Keratinocyte (primary cell): Measurements from ENCODE around the gene TUBB3. TPM values are rescaled to one million over a fixed set of nuclear protein-coding genes. Genes with fewer than 3 reads are reported as not detected.

Source experiments
- DNase-seq: peaks from one replicate; pipeline ENCODE4 v3.0.0-alpha.2; 2011; ENCODE audit warnings: low read depth, missing footprints, low spot score
- FAIRE-seq: peaks from 2 replicates; lab custom pipeline; 2011; peaks lifted over from hg19 to GRCh38; lab: Jason Lieb, UNC
- H2AFZ ChIP-seq: 2 replicates; pipeline ENCODE4 v1.6.0; 2012; ENCODE audit warnings: low read length, control low read depth, inconsistent platforms; ENCODE audit not compliant: control insufficient read depth
- H3K27ac ChIP-seq: 2 replicates; pipeline ENCODE4 v1.5.1; 2011; ENCODE audit warnings: low read length; ENCODE audit not compliant: control insufficient read depth, insufficient read depth
- H3K27me3 ChIP-seq: 3 replicates; pipeline ENCODE4 v1.6.0; 2011; ENCODE audit warnings: low read length; ENCODE audit not compliant: control insufficient read depth, insufficient read depth; ENCODE audit errors: extremely low read depth
- H3K36me3 ChIP-seq, 2 experiments: 2 replicates in 1 of 2; 3 replicates in 1 of 2; pipeline ENCODE4 v1.5.1; 2011; ENCODE audit warnings: low read length in 2 of 2, mild to moderate bottlenecking in 1 of 2; ENCODE audit not compliant: control insufficient read depth in 2 of 2, insufficient read depth in 2 of 2; ENCODE audit errors: extremely low read depth in 1 of 2
- H3K4me1 ChIP-seq: 3 replicates; pipeline ENCODE4 v1.5.1; 2011; ENCODE audit warnings: low read length; ENCODE audit not compliant: control insufficient read depth, insufficient read depth; ENCODE audit errors: extremely low read depth
- H3K4me2 ChIP-seq: 3 replicates; pipeline ENCODE4 v1.6.0; 2011; ENCODE audit warnings: low read depth, low read length; ENCODE audit not compliant: control insufficient read depth, insufficient read depth; ENCODE audit errors: extremely low read depth
- H3K4me3 ChIP-seq, 3 experiments: fragments of 200-600 bp in 1 of 3; sonication (generic) in 1 of 3; 2 replicates in 2 of 3; 3 replicates in 1 of 3; pipeline ENCODE4 v1.5.1; 2011 to 2016; ENCODE audit warnings: low read length in 3 of 3, mild to moderate bottlenecking in 3 of 3, control low read depth in 2 of 3, inconsistent platforms in 1 of 3, low read depth in 1 of 3, mixed read lengths in 1 of 3, mixed run types in 1 of 3, moderate library complexity in 1 of 3; ENCODE audit not compliant: control insufficient read depth in 2 of 3, insufficient read depth in 2 of 3; ENCODE audit errors: extremely low read depth in 1 of 3
- H3K79me2 ChIP-seq: 2 replicates; pipeline ENCODE4 v1.6.0; 2012; ENCODE audit warnings: low read length; ENCODE audit not compliant: control insufficient read depth, insufficient read depth
- H3K9ac ChIP-seq: 3 replicates; pipeline ENCODE4 v1.6.0; 2011; ENCODE audit warnings: low read length; ENCODE audit not compliant: control insufficient read depth, insufficient read depth; ENCODE audit errors: extremely low read depth
- H3K9me1 ChIP-seq: 3 replicates; pipeline ENCODE4 v1.6.0; 2011; ENCODE audit warnings: low read length; ENCODE audit not compliant: control insufficient read depth, insufficient read depth; ENCODE audit errors: extremely low read depth
- H3K9me3 ChIP-seq: 2 replicates; pipeline ENCODE4 v1.5.1; 2012; ENCODE audit warnings: low read depth, low read length; ENCODE audit not compliant: control insufficient read depth
- H4K20me1 ChIP-seq: 3 replicates; pipeline ENCODE4 v1.6.0; 2011; ENCODE audit warnings: low read length; ENCODE audit not compliant: control insufficient read depth, insufficient read depth; ENCODE audit errors: extremely low read depth
- EZH2 ChIP-seq: IDR thresholded peaks from one replicate; pipeline ENCODE4 v1.6.1; 2012; ENCODE audit warnings: inconsistent platforms, mild to moderate bottlenecking, low read length, moderate library complexity
- dilution Hi-C: fragments of 300-500 bp; cut with MboI; formaldehyde crosslinking; loops from one replicate; pipeline ENCODE4 v1.7.0; 2020; ENCODE audit warnings: low sequenced_read_pairs; ENCODE audit not compliant: extremely low pct_ligation_motif_present
- polyA plus RNA-seq, 5 experiments: library from polyadenylated mRNA; depleted of rRNA in 3 of 5; stranded (reverse) in 3 of 5; stranded (forward) in 1 of 5; unstranded in 1 of 5; fragments of >200 nt; gene quantifications; 1 replicate in 1 of 5; 2 replicates in 3 of 5; 3 replicates in 1 of 5; pipeline versions ENCODE4 v1.2.1 to v1.2.3, GENCODE V29; 2011 to 2012; ENCODE audit warnings: missing spikeins in 2 of 5, low read depth in 1 of 5, low replicate concordance in 1 of 5
- TF ChIP-seq, protein P1 (sequence below), 3 experiments: IDR thresholded peaks in 1 of 3; conservative IDR thresholded peaks in 1 of 3; optimal IDR thresholded peaks in 1 of 3; 2 replicates in 2 of 3; 3 replicates in 1 of 3; pipeline versions ENCODE3 to v1.5.1; 2011; ENCODE audit warnings: low read length in 3 of 3, mild to moderate bottlenecking in 3 of 3, moderate library complexity in 2 of 3, control low read depth in 1 of 3, inconsistent platforms in 1 of 3; ENCODE audit not compliant: insufficient read depth in 2 of 3; ENCODE audit errors: extremely low read depth in 1 of 3

TUBB3 gene
- polyA plus RNA-seq, 1 donor (not counting 4 experiments of a cell fraction or from before 2014, with no cell fraction given): 34.0 TPM

DNA sequence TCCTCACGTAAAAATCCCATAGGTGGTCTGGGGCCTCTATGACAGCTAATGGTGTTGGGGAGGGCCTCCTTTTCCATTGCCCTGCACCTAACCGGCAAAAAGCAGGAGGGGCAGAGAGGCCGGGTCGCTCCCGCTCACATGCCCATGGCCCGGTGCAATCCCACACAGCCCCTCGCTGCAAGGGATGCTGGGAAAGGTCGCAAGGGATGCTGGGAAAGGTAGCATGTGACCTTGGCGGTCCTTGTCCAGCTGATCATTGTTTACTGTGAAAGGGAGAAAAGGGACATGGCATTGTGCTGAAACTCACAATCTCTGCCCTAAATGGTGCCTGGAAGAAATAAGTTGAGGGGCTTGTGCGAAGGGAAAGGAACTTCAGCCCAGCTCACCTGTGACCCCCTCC, 35.5 kb downstream of the TUBB3 start:
- Histone ChIP-seq H2AFZ (no peak overlapping the region), H3K9me3 (no peaks in the 10 kb centered on the region), H3K36me3 (peaks cover 31 to 38% of the 10 kb centered on the region in 2 experiments), H3K4me3 (no peak overlapping the region), H4K20me1 (no peaks in the 10 kb centered on the region), H3K27me3 (no peaks in the 10 kb centered on the region), H3K27ac (no peak overlapping the region), H3K4me1 (no peaks in the 10 kb centered on the region), H3K79me2 (peaks cover 6% of the 10 kb centered on the region), H3K9me1 (no peaks in the 10 kb centered on the region), H3K4me2 (no peak overlapping the region), H3K9ac (no peak overlapping the region)
- dilution Hi-C loops: no loop called here
- TF ChIP-seq, protein P1, sequence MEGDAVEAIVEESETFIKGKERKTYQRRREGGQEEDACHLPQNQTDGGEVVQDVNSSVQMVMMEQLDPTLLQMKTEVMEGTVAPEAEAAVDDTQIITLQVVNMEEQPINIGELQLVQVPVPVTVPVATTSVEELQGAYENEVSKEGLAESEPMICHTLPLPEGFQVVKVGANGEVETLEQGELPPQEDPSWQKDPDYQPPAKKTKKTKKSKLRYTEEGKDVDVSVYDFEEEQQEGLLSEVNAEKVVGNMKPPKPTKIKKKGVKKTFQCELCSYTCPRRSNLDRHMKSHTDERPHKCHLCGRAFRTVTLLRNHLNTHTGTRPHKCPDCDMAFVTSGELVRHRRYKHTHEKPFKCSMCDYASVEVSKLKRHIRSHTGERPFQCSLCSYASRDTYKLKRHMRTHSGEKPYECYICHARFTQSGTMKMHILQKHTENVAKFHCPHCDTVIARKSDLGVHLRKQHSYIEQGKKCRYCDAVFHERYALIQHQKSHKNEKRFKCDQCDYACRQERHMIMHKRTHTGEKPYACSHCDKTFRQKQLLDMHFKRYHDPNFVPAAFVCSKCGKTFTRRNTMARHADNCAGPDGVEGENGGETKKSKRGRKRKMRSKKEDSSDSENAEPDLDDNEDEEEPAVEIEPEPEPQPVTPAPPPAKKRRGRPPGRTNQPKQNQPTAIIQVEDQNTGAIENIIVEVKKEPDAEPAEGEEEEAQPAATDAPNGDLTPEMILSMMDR (optimal IDR thresholded peaks at IDR 0.05 in 1 of 3, IDR thresholded peaks at IDR 0.05 in 1 of 3, conservative IDR thresholded peaks at IDR 0.05 in 1 of 3; ENCODE audit: extremely low read depth in 1 of 3, insufficient read depth in 2 of 3, low read length in 3 of 3): no peak
- TF ChIP-seq EZH2: no peak
- no peak for DNase-seq
- no peak for FAIRE-seq

DNA sequence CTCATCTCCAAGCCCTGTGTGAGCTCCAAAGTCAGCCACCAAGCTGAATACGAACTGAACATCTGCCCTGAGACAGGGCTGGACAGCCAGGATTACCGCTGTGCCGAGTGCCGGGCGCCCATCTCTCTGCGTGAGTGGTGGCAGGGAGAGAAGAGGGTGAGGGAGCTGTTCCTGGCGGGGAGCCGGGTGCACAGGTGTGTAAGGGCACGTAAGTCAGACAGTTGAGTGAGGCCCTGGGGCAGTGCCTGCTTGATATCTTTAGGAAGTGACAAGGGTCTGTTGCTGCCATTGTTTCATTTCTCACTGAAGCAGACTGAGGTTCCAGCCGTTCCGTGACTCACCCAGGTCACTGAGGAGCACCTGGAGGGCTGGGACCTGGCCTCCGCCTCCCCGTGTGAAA, 37.8 kb downstream of the TUBB3 start:
- TF ChIP-seq, protein P1 (optimal IDR thresholded peaks at IDR 0.05 in 1 of 3, IDR thresholded peaks at IDR 0.05 in 1 of 3, conservative IDR thresholded peaks at IDR 0.05 in 1 of 3; ENCODE audit: extremely low read depth in 1 of 3, insufficient read depth in 2 of 3, low read length in 3 of 3): no peak
- no peak for TF ChIP-seq EZH2
- Histone ChIP-seq H3K27me3 (no peaks in the 10 kb centered on the region), H2AFZ (no peak overlapping the region), H3K9me3 (no peaks in the 10 kb centered on the region), H3K79me2 (no peaks in the 10 kb centered on the region), H3K9ac (no peak overlapping the region), H3K4me2 (no peak overlapping the region), H3K4me3 (no peak overlapping the region), H3K36me3 (peaks cover 21 to 30% of the 10 kb centered on the region in 2 experiments), H3K4me1 (no peaks in the 10 kb centered on the region), H3K27ac (no peak overlapping the region), H3K9me1 (no peaks in the 10 kb centered on the region), H4K20me1 (no peaks in the 10 kb centered on the region)
- dilution Hi-C loops: no loop called here
- FAIRE-seq (no peak), DNase-seq (no peak)
